B cell (primary cell): Measurements from ENCODE around the gene KCNJ1. TPM values are rescaled to one million over a fixed set of nuclear protein-coding genes. Genes with fewer than 3 reads are reported as not detected.

ENCODE experiments used
- ATAC-seq: fragments of 200-7000 bp; cut with Tn5 transposase; one replicate; pipeline ENCODE4 v1.10.0; 2021; ENCODE audit warnings: low read depth, mild to moderate bottlenecking, moderate number of reproducible peaks, moderate library complexity
- CTCF ChIA-PET: fragments of 350-600 bp; sonication (Branson Sonifier 250); formaldehyde crosslinking; loops from one replicate; lab custom pipeline; 2021; ENCODE audit warnings: antibody characterized with exemption, inconsistent platforms; lab: Charles Lee
- POLR2A ChIA-PET: fragments of 350-600 bp; sonication (Branson Sonifier 250); formaldehyde crosslinking; loops from one replicate; lab custom pipeline; 2021; ENCODE audit warnings: antibody characterized with exemption; lab: Charles Lee
- DNase-seq: peaks from one replicate; pipeline ENCODE4 v3.0.0; 2013
- H2AFZ ChIP-seq: 2 replicates; pipeline ENCODE4 v1.6.1; 2012; ENCODE audit warnings: mild to moderate bottlenecking, low read depth, low read length; ENCODE audit not compliant: insufficient read depth, poor library complexity, severe bottlenecking
- H3K27ac ChIP-seq, 2 donors: 1 replicate in 1 of 2; 2 replicates in 1 of 2; pipeline ENCODE4 v1.5.1; 2012 to 2013; ENCODE audit warnings: low read length in 2 of 2, mild to moderate bottlenecking in 2 of 2, moderate library complexity in 1 of 2
- H3K27me3 ChIP-seq, 4 experiments: fragments of 200-600 bp in 1 of 4; sonication (generic) in 1 of 4; replicated peaks in 1 of 4; 1 replicate in 2 of 4; 2 replicates in 2 of 4; pipeline versions ENCODE4 v1.6.1 to v1.7.0; 2013 to 2016; ENCODE audit warnings: low read length in 3 of 4, mild to moderate bottlenecking in 2 of 4, mixed read lengths in 1 of 4, moderate library complexity in 1 of 4; ENCODE audit not compliant: insufficient read depth in 4 of 4, control insufficient read depth in 3 of 4; ENCODE audit errors: control extremely low read depth in 1 of 4
- H3K36me3 ChIP-seq, 2 experiments: replicated peaks in 1 of 2; 1 replicate in 1 of 2; 2 replicates in 1 of 2; pipeline versions ENCODE4 v1.6.1 to v1.7.1; 2013; ENCODE audit warnings: low read length in 1 of 2; ENCODE audit not compliant: insufficient read depth in 2 of 2, control insufficient read depth in 1 of 2; ENCODE audit errors: control extremely low read depth in 1 of 2, extremely low read depth in 1 of 2
- H3K4me1 ChIP-seq, 2 donors: fragments of 200-600 bp in 1 of 2; sonication (generic) in 1 of 2; 1 replicate in 1 of 2; 2 replicates in 1 of 2; pipeline versions ENCODE4 v1.5.1 to v1.6.1; 2013 to 2017; ENCODE audit warnings: low read length in 2 of 2; ENCODE audit not compliant: control insufficient read depth in 2 of 2, insufficient read depth in 2 of 2
- H3K4me2 ChIP-seq: replicated peaks from 2 replicates; pipeline ENCODE3; 2012; ENCODE audit warnings: mild to moderate bottlenecking, low read depth, low read length; ENCODE audit not compliant: poor library complexity, severe bottlenecking
- H3K4me3 ChIP-seq, 5 experiments: fragments of 200-600 bp in 1 of 5; sonication (generic) in 1 of 5; 1 replicate in 3 of 5; 2 replicates in 2 of 5; pipeline versions ENCODE4 v1.5.1 to v1.7.0; 2011 to 2016; ENCODE audit warnings: low read length in 4 of 5, mild to moderate bottlenecking in 4 of 5, low read depth in 2 of 5, control low read depth in 1 of 5, moderate library complexity in 1 of 5; ENCODE audit not compliant: insufficient read depth in 1 of 5; ENCODE audit errors: control extremely low read depth in 1 of 5, extremely low read depth in 1 of 5
- H3K79me2 ChIP-seq: fragments of 200-600 bp; sonication (generic); one replicate; pipeline ENCODE4 v1.6.0; 2016; ENCODE audit warnings: low read length; ENCODE audit not compliant: control insufficient read depth, insufficient read depth
- H3K9ac ChIP-seq: fragments of 200-600 bp; sonication (generic); 2 replicates; pipeline ENCODE4 v1.6.1; 2017; ENCODE audit warnings: mild to moderate bottlenecking, low read length, moderate library complexity
- H3K9me3 ChIP-seq, 3 donors: one replicate each; pipeline versions ENCODE4 v1.6.1 to v1.7.1; 2013; ENCODE audit warnings: low read length in 2 of 3; ENCODE audit not compliant: control insufficient read depth in 2 of 3, insufficient read depth in 1 of 3; ENCODE audit errors: control extremely low read depth in 1 of 3
- H4K20me1 ChIP-seq: 2 replicates; pipeline ENCODE4 v1.6.0; 2012; ENCODE audit warnings: mild to moderate bottlenecking, low read length; ENCODE audit not compliant: insufficient read depth, control insufficient read depth, poor library complexity, severe bottlenecking
- H3K27ac Mint-ChIP-seq: one replicate; pipeline ENCODE4 v1.8.0; 2021; ENCODE audit warnings: mixed read lengths
- H3K27me3 Mint-ChIP-seq: one replicate; pipeline ENCODE4 v1.8.0; 2021; ENCODE audit warnings: mixed read lengths
- H3K4me1 Mint-ChIP-seq: one replicate; pipeline ENCODE4 v1.8.0; 2021; ENCODE audit warnings: mixed read lengths
- H3K4me3 Mint-ChIP-seq: one replicate; pipeline ENCODE4 v1.8.0; 2021; ENCODE audit warnings: mixed read lengths
- H3K9me3 Mint-ChIP-seq: one replicate; pipeline ENCODE4 v1.8.0; 2022; ENCODE audit warnings: mixed read lengths; ENCODE audit not compliant: insufficient read depth
- EZH2 ChIP-seq: IDR thresholded peaks from 2 replicates; pipeline ENCODE4 v1.6.1; 2012; ENCODE audit warnings: borderline replicate concordance, low read depth, mild to moderate bottlenecking, moderate library complexity, low read length; ENCODE audit not compliant: insufficient read depth, poor library complexity, severe bottlenecking
- WGBS: methylation state at CpG from one replicate; pipeline ENCODE4 v1.1.5; 2013; ENCODE audit warnings: missing lambda C conversion rate; ENCODE audit not compliant: insufficient coverage; 5-methylcytosine and 5-hydroxymethylcytosine counted together
- intact Hi-C: fragments of 100-400 bp; cut with micrococcal nuclease; formaldehyde crosslinking; loops from one replicate; pipeline ENCODE4 v1.10.0; 2022
- polyA plus RNA-seq: library from polyadenylated mRNA; depleted of rRNA; stranded (reverse); fragments of >200 nt; gene quantifications from 2 replicates; pipeline ENCODE4 v1.2.3, GENCODE V29; 2012
- total RNA-seq, 2 donors: library from RNA; stranded (reverse); fragments of 120-200 nt in 1 of 2; gene quantifications; 1 replicate in 1 of 2; 2 replicates in 1 of 2; pipeline versions ENCODE4 v1.2.3 to v1.2.4, GENCODE V29; 2013 to 2022
- TF ChIP-seq, protein P1 (sequence below): fragments of 200-600 bp; IDR thresholded peaks from one replicate; pipeline ENCODE4 v1.8.0; 2022; ENCODE audit warnings: antibody characterized with exemption, mild to moderate bottlenecking

KCNJ1 gene
- total and polyA plus RNA-seq, 2 donors (not counting 1 experiment from before 2014, with no cell fraction given): not detected

DNA sequence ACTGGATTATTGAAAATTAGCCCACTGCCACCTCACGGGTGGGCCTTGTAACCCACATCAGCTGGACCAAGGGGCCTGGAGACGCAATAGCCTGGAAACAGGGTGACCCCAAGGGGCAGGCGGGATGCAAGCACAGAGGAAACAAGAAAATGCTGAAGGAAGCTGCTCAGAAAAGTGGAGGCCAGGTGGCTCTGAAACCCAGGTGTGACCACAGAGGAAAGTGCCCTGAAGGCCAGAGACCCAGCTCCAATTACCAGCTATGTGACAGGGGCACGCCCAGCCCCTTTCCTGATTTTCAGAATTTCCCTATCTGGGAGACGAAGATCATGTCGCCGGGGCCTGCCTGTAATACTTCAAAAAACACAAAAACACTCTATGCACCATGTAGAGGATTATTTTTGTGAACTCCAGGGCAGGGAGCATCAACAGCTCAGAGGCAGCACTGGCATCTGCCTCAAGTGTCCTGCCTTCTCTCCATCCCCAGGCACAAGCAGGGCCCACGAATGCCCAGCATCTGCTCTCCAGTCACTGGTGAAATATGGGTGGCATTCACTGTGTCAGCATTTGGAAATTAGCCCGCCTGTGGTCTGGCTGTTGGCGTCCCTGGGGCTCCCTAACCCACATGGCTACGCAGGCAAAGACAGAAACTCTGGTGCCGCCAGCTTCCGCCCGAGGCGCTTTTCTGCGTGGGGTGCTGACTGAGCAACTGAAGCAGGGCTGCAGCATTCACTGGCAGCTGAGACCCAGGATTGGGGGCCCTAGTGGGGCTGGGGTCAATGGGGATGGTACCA lies 6.3 kb downstream of the KCNJ1 start:
- POLR2A ChIA-PET: interaction anchor here (0.6 kb wide), 1 partner anchor 65 kb away, joined by 3 read pairs; no protein-coding TSS in a partner anchor
- Histone ChIP-seq H3K27me3 (no peaks in the 10 kb centered on the region), H3K36me3 (no peaks in the 10 kb centered on the region), H3K9ac (no peak overlapping the region), H3K27ac (no peak overlapping the region), H2AFZ (no peak overlapping the region), H3K4me2 (no peak overlapping the region), H3K4me3 (no peak overlapping the region), H3K79me2 (no peaks in the 10 kb centered on the region), H3K9me3 (peaks cover 0 to 5% (median 0%) of the 10 kb centered on the region in 3 donors), H3K4me1 (peaks cover 9 to 17% of the 10 kb centered on the region in 2 donors), H4K20me1 (no peaks in the 10 kb centered on the region)
- intact Hi-C loops: loop anchor here (1.0 to 10.0 kb wide), 4 partner anchors 103 to 826 kb away; no protein-coding TSS in a partner anchor
- Mint-ChIP-seq H3K27ac (no peak overlapping the region), H3K27me3 (peaks cover 3% of the 10 kb centered on the region), H3K4me1 (peaks cover 17% of the 10 kb centered on the region), H3K9me3 (no peaks in the 10 kb centered on the region), H3K4me3 (no peak overlapping the region)
- CTCF ChIA-PET: interaction anchor here (0.7 to 26.5 kb wide), 14 partner anchors 8 to 704 kb away, joined by 3 to 417 read pairs (median 5); no protein-coding TSS in a partner anchor
- 90% methylated on average over 11 of the region's 16 CpGs for WGBS
- no peak for ATAC-seq
- TF ChIP-seq, protein P1, sequence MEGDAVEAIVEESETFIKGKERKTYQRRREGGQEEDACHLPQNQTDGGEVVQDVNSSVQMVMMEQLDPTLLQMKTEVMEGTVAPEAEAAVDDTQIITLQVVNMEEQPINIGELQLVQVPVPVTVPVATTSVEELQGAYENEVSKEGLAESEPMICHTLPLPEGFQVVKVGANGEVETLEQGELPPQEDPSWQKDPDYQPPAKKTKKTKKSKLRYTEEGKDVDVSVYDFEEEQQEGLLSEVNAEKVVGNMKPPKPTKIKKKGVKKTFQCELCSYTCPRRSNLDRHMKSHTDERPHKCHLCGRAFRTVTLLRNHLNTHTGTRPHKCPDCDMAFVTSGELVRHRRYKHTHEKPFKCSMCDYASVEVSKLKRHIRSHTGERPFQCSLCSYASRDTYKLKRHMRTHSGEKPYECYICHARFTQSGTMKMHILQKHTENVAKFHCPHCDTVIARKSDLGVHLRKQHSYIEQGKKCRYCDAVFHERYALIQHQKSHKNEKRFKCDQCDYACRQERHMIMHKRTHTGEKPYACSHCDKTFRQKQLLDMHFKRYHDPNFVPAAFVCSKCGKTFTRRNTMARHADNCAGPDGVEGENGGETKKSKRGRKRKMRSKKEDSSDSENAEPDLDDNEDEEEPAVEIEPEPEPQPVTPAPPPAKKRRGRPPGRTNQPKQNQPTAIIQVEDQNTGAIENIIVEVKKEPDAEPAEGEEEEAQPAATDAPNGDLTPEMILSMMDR: no peak
- no peak for TF ChIP-seq EZH2
- DNase-seq: no peak
